Fibroblast of villous mesenchyme (primary cell): Measurements from ENCODE around the gene PRKCD. TPM values are rescaled to one million over a fixed set of nuclear protein-coding genes. Genes with fewer than 3 reads are reported as not detected.

Source experiments
- DNase-seq: peaks from one replicate; pipeline ENCODE4 v3.0.0-alpha.2; 2010; ENCODE audit warnings: low read depth
- H3K4me3 ChIP-seq: 2 replicates; pipeline ENCODE4 v1.5.1; 2011; ENCODE audit warnings: low read depth, mild to moderate bottlenecking, low read length
- total RNA-seq: library from RNA; depleted of rRNA; stranded (reverse); fragments of >200 nt; gene quantifications from 2 replicates; pipeline ENCODE4 v1.2.3, GENCODE V29; 2012
- TF ChIP-seq, protein P1 (sequence below): IDR thresholded peaks from 2 replicates; pipeline ENCODE4 v1.5.1; 2012; ENCODE audit warnings: low read depth, mild to moderate bottlenecking, low read length; ENCODE audit not compliant: insufficient read depth

Gene PRKCD
- total RNA-seq, 1 donor: 1.7 TPM

DNA sequence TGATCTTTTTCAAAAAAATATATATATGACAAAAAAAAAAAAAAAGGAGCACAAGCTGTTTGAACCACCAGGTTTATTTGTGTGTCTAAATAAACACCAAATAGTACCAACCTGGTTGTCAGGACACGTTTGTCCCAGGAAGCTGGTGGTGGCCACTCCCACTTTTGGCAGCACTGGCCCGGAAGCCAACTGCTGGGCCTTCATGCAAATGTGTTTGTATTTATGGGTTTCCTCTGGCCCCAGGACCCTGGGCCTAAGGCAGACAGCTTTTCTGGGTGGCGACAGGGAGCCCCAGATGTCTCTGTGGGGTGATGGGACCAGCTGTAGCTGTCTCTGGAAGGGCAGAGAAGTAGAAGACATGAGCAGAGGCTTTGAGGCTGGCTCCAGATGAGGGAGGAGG is 31.6 kb downstream of the PRKCD start:
- no peak for DNase-seq
- TF ChIP-seq, protein P1, sequence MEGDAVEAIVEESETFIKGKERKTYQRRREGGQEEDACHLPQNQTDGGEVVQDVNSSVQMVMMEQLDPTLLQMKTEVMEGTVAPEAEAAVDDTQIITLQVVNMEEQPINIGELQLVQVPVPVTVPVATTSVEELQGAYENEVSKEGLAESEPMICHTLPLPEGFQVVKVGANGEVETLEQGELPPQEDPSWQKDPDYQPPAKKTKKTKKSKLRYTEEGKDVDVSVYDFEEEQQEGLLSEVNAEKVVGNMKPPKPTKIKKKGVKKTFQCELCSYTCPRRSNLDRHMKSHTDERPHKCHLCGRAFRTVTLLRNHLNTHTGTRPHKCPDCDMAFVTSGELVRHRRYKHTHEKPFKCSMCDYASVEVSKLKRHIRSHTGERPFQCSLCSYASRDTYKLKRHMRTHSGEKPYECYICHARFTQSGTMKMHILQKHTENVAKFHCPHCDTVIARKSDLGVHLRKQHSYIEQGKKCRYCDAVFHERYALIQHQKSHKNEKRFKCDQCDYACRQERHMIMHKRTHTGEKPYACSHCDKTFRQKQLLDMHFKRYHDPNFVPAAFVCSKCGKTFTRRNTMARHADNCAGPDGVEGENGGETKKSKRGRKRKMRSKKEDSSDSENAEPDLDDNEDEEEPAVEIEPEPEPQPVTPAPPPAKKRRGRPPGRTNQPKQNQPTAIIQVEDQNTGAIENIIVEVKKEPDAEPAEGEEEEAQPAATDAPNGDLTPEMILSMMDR: no peak
- H3K4me3 ChIP-seq: no peak overlapping the region

DNA sequence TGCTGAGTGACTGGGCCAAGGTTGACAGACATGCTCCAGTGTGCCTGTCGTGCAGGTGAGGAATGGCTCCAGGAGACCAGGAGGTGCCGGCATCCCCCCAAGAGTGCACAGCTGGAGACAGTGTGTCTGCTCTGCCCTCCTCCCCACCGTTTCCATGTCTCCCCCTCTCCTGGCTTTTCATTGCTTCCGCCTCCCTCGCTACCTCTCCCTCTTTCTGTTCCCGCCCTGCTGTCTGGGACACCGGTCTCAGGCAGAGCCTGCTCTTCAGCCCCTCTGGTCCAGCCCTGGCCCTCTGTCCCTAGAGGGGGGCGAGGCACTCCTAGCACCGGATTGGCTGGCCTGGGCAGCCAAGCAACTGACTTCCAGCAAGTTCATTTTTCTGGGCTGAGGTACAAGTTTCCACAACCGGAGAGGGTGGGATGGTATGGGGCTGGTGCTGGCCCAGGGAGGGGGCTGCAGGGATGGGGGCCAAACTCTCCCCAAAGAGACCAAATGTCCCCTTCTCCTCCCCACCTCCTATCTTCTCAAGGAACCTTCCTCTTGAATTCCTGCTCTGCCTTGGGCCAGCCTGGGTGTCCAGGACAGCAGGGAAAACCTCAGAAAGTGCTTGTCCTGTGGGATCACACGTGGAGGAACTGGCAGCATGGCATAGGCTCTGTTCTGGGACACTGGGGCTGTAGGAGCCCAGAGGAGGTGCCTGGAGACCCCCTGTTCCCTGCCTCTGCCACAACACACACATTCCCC is 32.6 kb downstream of the PRKCD start:
- TF ChIP-seq, protein P1: no peak

DNA sequence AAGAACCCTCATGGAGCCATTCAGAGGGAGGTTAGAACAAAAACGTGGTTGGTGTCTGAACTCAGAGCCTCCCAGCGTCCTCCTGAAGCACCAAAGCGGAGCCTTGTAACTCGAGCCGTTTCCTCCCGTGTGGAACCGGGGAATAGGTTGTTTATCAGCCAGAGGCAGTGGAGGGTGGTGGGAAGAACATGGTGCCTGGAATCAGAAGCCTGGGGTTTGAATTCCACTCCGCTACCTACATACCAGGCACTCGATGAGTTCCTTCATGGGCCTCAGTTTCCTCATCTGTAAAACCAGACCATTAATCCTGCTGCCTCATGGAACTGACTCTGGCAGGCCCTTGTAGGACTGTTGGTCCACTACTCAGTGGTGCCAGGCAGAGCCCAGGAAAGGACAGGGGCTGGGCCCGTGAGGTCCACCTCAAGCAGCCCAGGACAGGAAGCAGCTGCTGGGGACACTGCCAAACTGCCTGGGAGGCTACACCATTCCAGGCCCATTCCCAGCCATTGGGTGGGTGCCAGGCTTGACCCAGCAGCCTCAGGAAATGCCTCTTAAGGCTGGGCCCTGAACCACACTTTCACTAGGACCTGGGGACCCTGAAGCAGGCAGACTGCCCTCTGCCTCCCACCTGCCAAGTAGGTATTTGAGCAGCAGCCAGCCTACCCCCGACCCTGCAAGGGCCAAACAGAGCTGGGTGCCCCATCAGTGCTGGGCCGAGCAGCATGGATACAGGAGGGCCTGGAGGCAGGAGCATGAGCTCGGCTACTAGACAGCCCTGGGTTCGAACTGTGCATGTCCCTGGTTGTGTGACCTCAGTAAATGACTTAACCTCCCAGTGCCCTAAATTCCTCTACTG is 33.4 kb downstream of the PRKCD start:
- peak; percentile 28 for DNase-seq
- TF ChIP-seq, protein P1: no peak
- H3K4me3 ChIP-seq: no peak overlapping the region

More for the DNA sequence above, 32.6 kb downstream of the PRKCD start:
- no peak overlapping the region for H3K4me3 ChIP-seq
- no peak for DNase-seq

DNA sequence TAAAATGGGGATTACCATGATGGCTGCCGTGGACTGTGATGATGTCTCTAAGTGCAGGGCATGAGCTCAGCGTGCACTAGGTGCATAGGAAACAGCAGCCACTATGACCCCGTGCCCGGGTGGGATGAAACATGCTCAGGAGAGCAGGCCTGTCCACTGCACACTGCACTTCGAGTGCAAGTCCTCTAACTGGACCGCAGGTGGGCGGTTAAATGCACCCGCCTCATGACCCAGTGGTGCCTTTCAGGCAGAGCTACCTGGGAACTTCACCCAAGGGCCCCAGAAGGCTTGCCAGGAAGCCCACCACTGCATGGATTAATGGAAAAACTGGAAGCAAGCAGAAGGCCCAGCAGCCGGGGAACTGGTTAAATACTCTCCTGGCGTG is 34.0 kb downstream of the PRKCD start:
- TF ChIP-seq, protein P1: no peak
- no peak for DNase-seq
- no peak overlapping the region for H3K4me3 ChIP-seq

DNA sequence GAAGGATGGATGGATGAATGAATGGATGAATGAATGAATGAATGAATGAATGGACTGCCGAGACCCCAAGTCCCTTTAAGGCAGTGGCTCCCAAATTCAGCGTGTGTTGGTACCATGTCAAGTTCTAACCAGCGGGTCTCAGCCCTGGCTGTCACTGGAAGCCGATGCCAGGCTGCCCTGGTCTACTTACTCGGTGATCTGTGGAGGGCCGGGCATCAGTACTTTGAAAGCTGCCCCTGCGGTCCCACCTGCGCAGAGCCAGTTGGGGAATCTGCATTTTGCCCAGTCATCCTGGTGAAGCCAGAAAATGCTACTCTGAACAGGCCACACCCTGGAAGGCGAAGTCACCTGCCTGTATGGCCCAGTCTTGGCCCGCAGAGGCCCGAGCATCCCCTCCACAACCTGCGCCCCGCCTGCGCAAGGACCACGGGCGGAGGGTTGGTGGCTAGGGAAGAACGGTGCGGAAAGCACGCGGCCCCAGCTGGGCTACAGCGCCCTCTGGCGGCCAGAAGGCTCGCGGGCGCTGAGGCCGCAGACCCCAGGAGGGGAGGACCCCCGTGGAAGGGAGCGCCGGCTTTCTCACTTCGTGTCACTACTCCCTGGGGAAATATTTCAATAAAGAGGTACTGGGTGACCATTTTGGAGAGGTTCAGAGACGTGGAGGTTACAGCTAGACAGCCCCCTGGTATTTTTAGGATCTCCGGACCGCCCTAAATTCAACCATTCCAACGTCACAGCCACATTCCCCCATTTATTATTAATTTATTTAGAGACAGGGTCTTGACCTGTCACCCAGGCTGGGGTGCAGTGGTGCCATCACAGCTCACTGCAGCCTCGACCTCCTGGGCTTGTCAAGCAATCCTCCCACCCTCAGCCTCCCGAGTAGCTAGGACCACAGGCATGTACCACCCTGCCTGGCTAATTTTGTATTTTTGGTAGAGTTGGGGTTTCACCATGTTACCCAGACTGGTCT is 34.9 kb downstream of the PRKCD start:
- H3K4me3 ChIP-seq: no peak overlapping the region
- DNase-seq: peak; percentile 35
- TF ChIP-seq, protein P1: peak; percentile 97
